Adrenal gland (tissue), 5 donors: ENCODE results near the gene ESPNL.

ENCODE experiments used
- POLR2A ChIP-seq, 2 donors: fragments of 450-650 bp; IDR thresholded peaks; one replicate each; pipeline ENCODE4 v1.6.1; 2017; ENCODE audit warnings: antibody characterized with exemption in 2 of 2, mild to moderate bottlenecking in 2 of 2, moderate library complexity in 1 of 2
- TF ChIP-seq, protein P1 (sequence below), 6 experiments: fragments of 450-650 bp in 4 of 6; fragments of 200-600 bp in 2 of 6; sonication (generic) in 1 of 6; IDR thresholded peaks; 1 replicate in 5 of 6; 2 replicates in 1 of 6; pipeline versions ENCODE4 v1.5.1 to v1.8.0; 2016 to 2021; ENCODE audit warnings: antibody characterized with exemption in 6 of 6, mild to moderate bottlenecking in 2 of 6, moderate library complexity in 1 of 6
- donor health status: DM: no; HTN: no; CAD: no.

DNA sequence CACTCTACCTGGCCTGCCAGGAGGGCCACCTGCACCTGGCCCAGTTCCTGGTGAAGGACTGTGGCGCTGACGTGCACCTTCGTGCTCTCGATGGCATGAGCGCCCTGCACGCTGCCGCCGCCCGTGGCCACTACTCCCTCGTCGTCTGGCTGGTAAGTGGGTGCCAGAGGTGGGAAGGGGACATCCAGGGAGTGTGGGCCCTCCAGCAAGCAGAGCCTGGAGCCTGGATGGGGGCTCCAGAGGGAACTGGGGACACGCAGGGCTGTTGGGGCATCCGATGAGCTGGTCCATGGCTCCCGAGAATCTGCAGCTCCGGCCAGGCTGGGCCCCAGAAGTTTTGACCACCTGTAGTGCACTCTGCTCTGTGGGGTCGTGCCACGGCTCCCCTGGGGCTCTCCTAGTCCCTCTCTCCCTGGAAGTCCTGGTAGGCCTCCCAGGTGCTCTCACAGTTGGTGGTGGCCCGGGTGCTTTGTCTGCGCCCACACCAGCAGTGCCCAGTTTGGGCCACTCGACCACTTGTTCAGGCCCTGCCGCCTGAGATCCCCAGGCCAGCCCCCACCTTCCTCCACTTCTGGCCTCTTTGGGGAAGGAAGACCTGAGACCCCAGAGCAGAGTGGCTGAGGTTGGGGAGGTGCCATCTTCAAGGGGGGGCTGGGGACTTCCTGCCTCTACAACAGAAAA lies 4.7 kb downstream of the ESPNL start:
- TF ChIP-seq, protein P1, sequence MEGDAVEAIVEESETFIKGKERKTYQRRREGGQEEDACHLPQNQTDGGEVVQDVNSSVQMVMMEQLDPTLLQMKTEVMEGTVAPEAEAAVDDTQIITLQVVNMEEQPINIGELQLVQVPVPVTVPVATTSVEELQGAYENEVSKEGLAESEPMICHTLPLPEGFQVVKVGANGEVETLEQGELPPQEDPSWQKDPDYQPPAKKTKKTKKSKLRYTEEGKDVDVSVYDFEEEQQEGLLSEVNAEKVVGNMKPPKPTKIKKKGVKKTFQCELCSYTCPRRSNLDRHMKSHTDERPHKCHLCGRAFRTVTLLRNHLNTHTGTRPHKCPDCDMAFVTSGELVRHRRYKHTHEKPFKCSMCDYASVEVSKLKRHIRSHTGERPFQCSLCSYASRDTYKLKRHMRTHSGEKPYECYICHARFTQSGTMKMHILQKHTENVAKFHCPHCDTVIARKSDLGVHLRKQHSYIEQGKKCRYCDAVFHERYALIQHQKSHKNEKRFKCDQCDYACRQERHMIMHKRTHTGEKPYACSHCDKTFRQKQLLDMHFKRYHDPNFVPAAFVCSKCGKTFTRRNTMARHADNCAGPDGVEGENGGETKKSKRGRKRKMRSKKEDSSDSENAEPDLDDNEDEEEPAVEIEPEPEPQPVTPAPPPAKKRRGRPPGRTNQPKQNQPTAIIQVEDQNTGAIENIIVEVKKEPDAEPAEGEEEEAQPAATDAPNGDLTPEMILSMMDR (IDR thresholded peaks at IDR 0.05) = no peak
- no peak for TF ChIP-seq POLR2A (IDR thresholded peaks at IDR 0.05)
